Stimulated activated CD4-positive, alpha-beta T cell treated with anti-CD3 and anti-CD28 coated beads, Interleukin-12 subunit alpha, Interleukin-12 subunit beta, amount 100 ng/mL, for 4 hours (primary cell): ENCODE results near the gene IRF8.

Source experiments
- DNase-seq: peaks from one replicate; pipeline ENCODE4 v3.0.0-alpha.2; 2020

Gene IRF8

DNA sequence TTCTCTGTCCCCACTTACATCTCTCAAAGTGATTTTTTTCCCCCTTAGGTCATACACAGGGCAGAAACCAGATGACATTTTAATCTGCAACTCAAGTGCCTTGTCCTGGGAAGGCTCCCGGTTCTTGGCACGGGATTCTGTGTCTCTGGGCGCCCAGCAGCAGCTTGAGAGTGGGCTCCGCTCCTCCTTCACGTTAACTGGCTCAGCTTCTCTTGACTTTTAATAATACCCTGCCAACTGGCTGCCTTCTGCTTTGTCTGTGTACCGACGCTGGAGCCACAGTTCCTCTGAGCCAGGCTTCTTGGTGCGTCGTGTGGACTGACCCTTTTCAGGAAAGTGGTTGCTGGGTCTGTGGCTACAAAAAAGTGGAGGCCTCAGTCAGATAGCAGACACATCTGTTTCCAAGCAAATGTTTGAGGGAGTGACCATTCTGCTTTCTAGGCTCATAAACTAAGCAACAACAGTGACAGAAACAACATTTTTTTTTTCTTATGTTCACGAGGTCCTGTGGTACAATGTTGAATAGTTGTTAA lies 64.9 kb downstream of the IRF8 start:
- no peak for DNase-seq

GRCh38 chr16:85965125-85965524 lies 66.2 kb downstream of the IRF8 start:
- no peak for DNase-seq

DNA sequence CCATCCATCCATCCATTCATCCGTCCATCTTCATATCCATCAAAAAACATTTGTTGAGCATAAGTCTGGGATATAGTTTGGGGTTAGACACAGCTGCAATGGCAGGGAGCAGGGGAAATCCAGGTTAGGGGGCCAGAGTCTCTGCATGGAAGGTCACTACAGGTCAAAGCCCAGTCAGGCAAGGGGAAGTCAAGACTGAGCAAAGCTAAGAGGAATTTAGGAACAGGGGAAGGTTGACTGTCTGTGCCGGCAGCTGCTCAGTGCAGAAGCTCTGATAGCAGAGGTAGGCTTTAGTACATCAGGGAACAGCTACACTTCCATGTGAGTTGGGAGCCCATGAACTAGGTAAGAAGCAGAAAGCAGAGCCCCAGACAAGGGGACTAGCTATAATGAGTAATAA lies 68.1 kb downstream of the IRF8 start:
- no peak for DNase-seq

GRCh38 chr16:85968041-85968920 lies 69.3 kb downstream of the IRF8 start:
- no peak for DNase-seq

- no peak for DNase-seq
These were observed 70.2 kb downstream of the IRF8 start for GRCh38 chr16:85969159-85969558.

DNA sequence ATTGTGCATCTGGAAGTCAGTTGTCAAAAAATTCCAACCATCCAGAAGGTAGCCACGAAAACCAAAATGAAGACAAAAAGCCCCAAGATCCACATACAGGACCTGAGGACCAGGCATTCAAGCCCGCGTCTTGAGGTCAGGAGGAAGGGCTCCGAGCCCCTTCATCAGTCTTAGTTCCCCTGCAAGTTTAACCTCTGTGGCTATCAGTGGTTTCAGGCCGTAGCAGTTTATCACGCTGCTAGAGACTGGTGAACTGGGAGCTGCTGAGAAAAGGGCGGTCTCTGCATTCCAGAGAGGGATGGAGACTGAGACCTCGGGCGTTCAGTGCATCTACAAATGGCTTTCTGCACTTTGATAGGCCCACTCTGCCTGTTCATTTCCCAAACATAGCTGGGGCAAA lies 70.6 kb downstream of the IRF8 start:
- no peak for DNase-seq

GRCh38 chr16:85970016-85970733 lies 71.2 kb downstream of the IRF8 start:
- DNase-seq, result no peak

GRCh38 chr16:85970738-85971137 lies 71.8 kb downstream of the IRF8 start:
- no peak for DNase-seq
